Neural progenitor cell (in vitro differentiated cells): ENCODE data around the gene C16orf82. TPM values are rescaled to one million over a fixed set of nuclear protein-coding genes. Genes with fewer than 3 reads are reported as not detected.

Experiments used
- DNase-seq: peaks from one replicate; pipeline ENCODE4 v3.0.0-alpha.2; 2016; ENCODE audit warnings: low spot score
- H2AFZ ChIP-seq: fragments of 200-600 bp; sonication (generic); replicated peaks from 2 replicates; pipeline ENCODE4 v1.6.1; 2016; ENCODE audit warnings: antibody characterized with exemption
- H3F3A ChIP-seq: fragments of 200-600 bp; sonication (generic); 2 replicates; pipeline ENCODE4 v1.6.1; 2016; ENCODE audit warnings: antibody characterized with exemption, low read depth
- H3K27ac ChIP-seq: fragments of 200-600 bp; sonication (generic); 2 replicates; pipeline ENCODE4 v1.5.1; 2016; ENCODE audit warnings: mild to moderate bottlenecking
- H3K27me3 ChIP-seq: fragments of 200-600 bp; sonication (generic); 2 replicates; pipeline ENCODE4 v1.6.1; 2016; ENCODE audit warnings: mild to moderate bottlenecking, moderate library complexity
- H3K36me3 ChIP-seq: fragments of 200-600 bp; sonication (generic); 2 replicates; pipeline ENCODE4 v1.5.1; 2016
- H3K4me1 ChIP-seq: fragments of 200-600 bp; sonication (generic); 2 replicates; pipeline ENCODE4 v1.6.1; 2016; ENCODE audit warnings: mixed run types
- H3K4me2 ChIP-seq: fragments of 200-600 bp; sonication (generic); 2 replicates; pipeline ENCODE4 v1.6.1; 2016
- H3K4me3 ChIP-seq: fragments of 200-600 bp; sonication (generic); 2 replicates; pipeline ENCODE4 v1.5.1; 2016
- H3K79me2 ChIP-seq: fragments of 200-600 bp; sonication (generic); 2 replicates; pipeline ENCODE4 v1.6.1; 2016; ENCODE audit warnings: low read depth
- H3K9ac ChIP-seq: fragments of 200-600 bp; sonication (generic); 2 replicates; pipeline ENCODE4 v1.6.1; 2016
- H3K9me3 ChIP-seq: fragments of 200-600 bp; sonication (generic); 2 replicates; pipeline ENCODE4 v1.5.1; 2016; ENCODE audit warnings: low read depth
- H4K20me1 ChIP-seq: fragments of 200-600 bp; sonication (generic); 2 replicates; pipeline ENCODE4 v1.6.1; 2016; ENCODE audit warnings: low read depth
- H3K27ac Mint-ChIP-seq: 3 replicates; pipeline ENCODE4 v1.8.0; 2021; ENCODE audit warnings: mixed read lengths
- H3K27me3 Mint-ChIP-seq: 2 replicates; pipeline ENCODE4 v1.8.0; 2022; ENCODE audit warnings: low read depth, mild to moderate bottlenecking, inconsistent platforms, moderate library complexity, mixed read lengths; ENCODE audit not compliant: insufficient read depth
- H3K36me3 Mint-ChIP-seq: 3 replicates; pipeline ENCODE4 v1.8.0; 2021; ENCODE audit warnings: mixed read lengths
- H3K4me1 Mint-ChIP-seq: 3 replicates; pipeline ENCODE4 v1.8.0; 2021; ENCODE audit warnings: mixed read lengths
- H3K4me3 Mint-ChIP-seq: 3 replicates; pipeline ENCODE4 v1.8.0; 2021; ENCODE audit warnings: mild to moderate bottlenecking, moderate library complexity, mixed read lengths
- H3K9me3 Mint-ChIP-seq: 3 replicates; pipeline ENCODE4 v1.8.0; 2020; ENCODE audit warnings: mixed read lengths
- CTCF ChIP-seq: fragments of 200-600 bp; sonication (generic); IDR thresholded peaks from 2 replicates; pipeline ENCODE4 v1.5.1; 2017; ENCODE audit warnings: antibody characterized with exemption, mild to moderate bottlenecking
- EZH2 ChIP-seq: fragments of 200-600 bp; sonication (generic); IDR thresholded peaks from 2 replicates; pipeline ENCODE4 v1.6.1; 2017; ENCODE audit warnings: antibody characterized with exemption, mild to moderate bottlenecking, moderate library complexity
- EZH2phosphoT487 ChIP-seq: fragments of 200-600 bp; sonication (generic); IDR thresholded peaks from 2 replicates; pipeline ENCODE4 v1.6.1; 2017; ENCODE audit warnings: antibody characterized with exemption
- total RNA-seq: library from RNA; depleted of rRNA; stranded (reverse); fragments of >200 nt; gene quantifications from 2 replicates; pipeline ENCODE4 v1.2.3, GENCODE V29; 2015; ENCODE audit warnings: low replicate concordance

Gene C16orf82
- total RNA-seq, 1 donor from 2014 or later, result 0.13 TPM

GRCh38 chr16:27112093-27112811 is 45.5 kb downstream of the C16orf82 start:
- Histone ChIP-seq H3K9ac (no peak overlapping the region), H4K20me1 (no peaks in the 10 kb centered on the region), H3K27me3 (no peaks in the 10 kb centered on the region), H3K36me3 (no peaks in the 10 kb centered on the region), H3K4me3 (no peak overlapping the region), H3F3A (peaks cover 3% of the 10 kb centered on the region), H3K9me3 (no peaks in the 10 kb centered on the region), H2AFZ (no peak overlapping the region), H3K79me2 (no peaks in the 10 kb centered on the region), H3K4me1 (peaks cover 8% of the 10 kb centered on the region), H3K4me2 (no peak overlapping the region), H3K27ac (no peak overlapping the region)
- TF ChIP-seq EZH2phosphoT487 (no peak), EZH2 (no peak), CTCF (no peak)
- Mint-ChIP-seq H3K4me3 (no peak overlapping the region), H3K4me1 (peaks cover 15% of the 10 kb centered on the region), H3K36me3 (no peaks in the 10 kb centered on the region), H3K9me3 (peaks cover 3% of the 10 kb centered on the region), H3K27me3 (peaks cover 19% of the 10 kb centered on the region), H3K27ac (peak overlapping the region; percentile 58)
- DNase-seq, result no peak

GRCh38 chr16:27113341-27113841 is 46.7 kb downstream of the C16orf82 start:
- Histone ChIP-seq H3K27ac (no peak overlapping the region), H2AFZ (no peak overlapping the region), H4K20me1 (no peaks in the 10 kb centered on the region), H3K79me2 (no peaks in the 10 kb centered on the region), H3K27me3 (no peaks in the 10 kb centered on the region), H3K9me3 (no peaks in the 10 kb centered on the region), H3K36me3 (no peaks in the 10 kb centered on the region), H3K4me3 (no peak overlapping the region), H3K4me1 (peaks cover 8% of the 10 kb centered on the region), H3K4me2 (no peak overlapping the region), H3F3A (peaks cover 3% of the 10 kb centered on the region), H3K9ac (no peak overlapping the region)
- no peaks in the 10 kb centered on the region for H3K36me3 Mint-ChIP-seq
- peaks cover 13% of the 10 kb centered on the region for H3K4me1 Mint-ChIP-seq
- H3K27ac Mint-ChIP-seq, result peak overlapping the region; percentile 76
- H3K4me3 Mint-ChIP-seq, result no peak overlapping the region
- TF ChIP-seq CTCF, result no peak
- no peak for TF ChIP-seq EZH2
- no peak for TF ChIP-seq EZH2phosphoT487
- peaks cover 19% of the 10 kb centered on the region for H3K27me3 Mint-ChIP-seq
- H3K9me3 Mint-ChIP-seq, result peaks cover 3% of the 10 kb centered on the region
- DNase-seq, result no peak

GRCh38 chr16:27114006-27114405 is 47.3 kb downstream of the C16orf82 start:
- H3K27ac Mint-ChIP-seq, result no peak overlapping the region

More at GRCh38 chr16:27114006-27114405, 47.3 kb downstream of the C16orf82 start:
- Histone ChIP-seq H3K79me2 (no peaks in the 10 kb centered on the region), H3K36me3 (no peaks in the 10 kb centered on the region), H3K9ac (no peak overlapping the region), H3K4me2 (no peak overlapping the region), H3K4me3 (no peak overlapping the region), H3K27me3 (no peaks in the 10 kb centered on the region), H3K9me3 (no peaks in the 10 kb centered on the region), H3K27ac (no peak overlapping the region), H3K4me1 (peaks cover 8% of the 10 kb centered on the region), H2AFZ (no peak overlapping the region), H4K20me1 (no peaks in the 10 kb centered on the region), H3F3A (peaks cover 3% of the 10 kb centered on the region)
- peaks cover 3% of the 10 kb centered on the region for H3K9me3 Mint-ChIP-seq
- peaks cover 13% of the 10 kb centered on the region for H3K4me1 Mint-ChIP-seq
- no peak for TF ChIP-seq EZH2phosphoT487
- TF ChIP-seq CTCF, result no peak
- no peak for TF ChIP-seq EZH2
- peaks cover 17% of the 10 kb centered on the region for H3K27me3 Mint-ChIP-seq
- no peaks in the 10 kb centered on the region for H3K36me3 Mint-ChIP-seq
- no peak for DNase-seq
- H3K4me3 Mint-ChIP-seq, result no peak overlapping the region
